ENCODE measurements around the gene LAIR2. TPM values are rescaled to one million over a fixed set of nuclear protein-coding genes. Genes with fewer than 3 reads are reported as not detected.

Gene LAIR2
- total and polyA plus RNA-seq, 4 donors: 1.7 TPM; not detected in 3

GRCh38 chr19:54551950-54552912 is 49.6 kb downstream of the LAIR2 start:
- Histone ChIP-seq H3K36me3 (ENCODE audit: control insufficient read depth in 4 of 4, insufficient read depth in 4 of 4, low read length in 4 of 4) (no peaks in the 10 kb centered on the region), H3K27me3 (ENCODE audit: control insufficient read depth in 3 of 3, insufficient read depth in 3 of 3, low read length in 2 of 3) (no peaks in the 10 kb centered on the region), H3K27ac (ENCODE audit: low read depth in 1 of 2, low read length in 1 of 2) (no peak overlapping the region), H3K4me3 (no peak overlapping the region), H3K9me3 (ENCODE audit: control insufficient read depth in 4 of 4, insufficient read depth in 3 of 4, low read length in 3 of 4) (peaks cover 0 to 4% (median 0%) of the 10 kb centered on the region in 4 donors), H3K9ac (ENCODE audit: insufficient read depth in 1 of 2, low read length in 2 of 2) (no peak overlapping the region), H3K4me1 (ENCODE audit: control insufficient read depth in 5 of 5, insufficient read depth in 5 of 5, low read length in 5 of 5) (no peaks in the 10 kb centered on the region)
- no peak for ATAC-seq (ENCODE audit: insufficient read depth, low FRiP score)
- no peak for DNase-seq
- TF ChIP-seq, protein P1, sequence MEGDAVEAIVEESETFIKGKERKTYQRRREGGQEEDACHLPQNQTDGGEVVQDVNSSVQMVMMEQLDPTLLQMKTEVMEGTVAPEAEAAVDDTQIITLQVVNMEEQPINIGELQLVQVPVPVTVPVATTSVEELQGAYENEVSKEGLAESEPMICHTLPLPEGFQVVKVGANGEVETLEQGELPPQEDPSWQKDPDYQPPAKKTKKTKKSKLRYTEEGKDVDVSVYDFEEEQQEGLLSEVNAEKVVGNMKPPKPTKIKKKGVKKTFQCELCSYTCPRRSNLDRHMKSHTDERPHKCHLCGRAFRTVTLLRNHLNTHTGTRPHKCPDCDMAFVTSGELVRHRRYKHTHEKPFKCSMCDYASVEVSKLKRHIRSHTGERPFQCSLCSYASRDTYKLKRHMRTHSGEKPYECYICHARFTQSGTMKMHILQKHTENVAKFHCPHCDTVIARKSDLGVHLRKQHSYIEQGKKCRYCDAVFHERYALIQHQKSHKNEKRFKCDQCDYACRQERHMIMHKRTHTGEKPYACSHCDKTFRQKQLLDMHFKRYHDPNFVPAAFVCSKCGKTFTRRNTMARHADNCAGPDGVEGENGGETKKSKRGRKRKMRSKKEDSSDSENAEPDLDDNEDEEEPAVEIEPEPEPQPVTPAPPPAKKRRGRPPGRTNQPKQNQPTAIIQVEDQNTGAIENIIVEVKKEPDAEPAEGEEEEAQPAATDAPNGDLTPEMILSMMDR (IDR thresholded peaks at IDR 0.05; ENCODE audit: control extremely low read depth, extremely low read depth): no peak
- 66 to 76% methylated on average over 22 of the region's 22 CpGs for WGBS, 2 donors

- TF ChIP-seq, protein P1 (IDR thresholded peaks at IDR 0.05; ENCODE audit: control extremely low read depth, extremely low read depth): no peak
- H3K27me3 ChIP-seq (ENCODE audit: control insufficient read depth in 3 of 3, insufficient read depth in 3 of 3, low read length in 2 of 3): no peaks in the 10 kb centered on the region
- H3K9me3 ChIP-seq (ENCODE audit: control insufficient read depth in 4 of 4, insufficient read depth in 3 of 4, low read length in 3 of 4): peaks cover 0 to 4% (median 0%) of the 10 kb centered on the region in 4 donors
- no peaks in the 10 kb centered on the region for H3K36me3 ChIP-seq (ENCODE audit: control insufficient read depth in 4 of 4, insufficient read depth in 4 of 4, low read length in 4 of 4)
- no peak for ATAC-seq (ENCODE audit: insufficient read depth, low FRiP score)
- H3K9ac ChIP-seq (ENCODE audit: insufficient read depth in 1 of 2, low read length in 2 of 2): no peak overlapping the region
- 87 to 89% methylated on average over 15 of the region's 15 CpGs for WGBS, 2 donors
- no peak overlapping the region for H3K27ac ChIP-seq (ENCODE audit: low read depth in 1 of 2, low read length in 1 of 2)
- no peak overlapping the region for H3K4me3 ChIP-seq
- no peak for DNase-seq
- H3K4me1 ChIP-seq (ENCODE audit: control insufficient read depth in 5 of 5, insufficient read depth in 5 of 5, low read length in 5 of 5): no peaks in the 10 kb centered on the region
These were observed 50.3 kb downstream of the LAIR2 start for GRCh38 chr19:54552913-54553310.

- TF ChIP-seq, protein P1 (IDR thresholded peaks at IDR 0.05; ENCODE audit: control extremely low read depth, extremely low read depth): no peak
- H3K36me3 ChIP-seq (ENCODE audit: control insufficient read depth in 4 of 4, insufficient read depth in 4 of 4, low read length in 4 of 4): no peaks in the 10 kb centered on the region
- H3K4me3 ChIP-seq: no peak overlapping the region
- H3K9me3 ChIP-seq (ENCODE audit: control insufficient read depth in 4 of 4, insufficient read depth in 3 of 4, low read length in 3 of 4): peaks cover 0 to 4% (median 0%) of the 10 kb centered on the region in 4 donors
- WGBS, 2 donors: 63 to 83% methylated on average over 10 of the region's 10 CpGs
- no peak overlapping the region for H3K27ac ChIP-seq (ENCODE audit: low read depth in 1 of 2, low read length in 1 of 2)
- no peak overlapping the region for H3K9ac ChIP-seq (ENCODE audit: insufficient read depth in 1 of 2, low read length in 2 of 2)
- no peaks in the 10 kb centered on the region for H3K27me3 ChIP-seq (ENCODE audit: control insufficient read depth in 3 of 3, insufficient read depth in 3 of 3, low read length in 2 of 3)
- H3K4me1 ChIP-seq (ENCODE audit: control insufficient read depth in 5 of 5, insufficient read depth in 5 of 5, low read length in 5 of 5): no peaks in the 10 kb centered on the region
- ATAC-seq (ENCODE audit: insufficient read depth, low FRiP score) (no peak), DNase-seq (no peak)
These were observed 51.4 kb downstream of the LAIR2 start for GRCh38 chr19:54554006-54554405.

Data from lung (tissue), 12 donors.